Measurements from ENCODE around the gene PER3. TPM values are rescaled to one million over a fixed set of nuclear protein-coding genes. Genes with fewer than 3 reads are reported as not detected.

Gene PER3
- total RNA-seq, 1 experiment from 2014 or later, result 5.8 TPM

GRCh38 chr1:7865978-7866377, 81.9 kb downstream of the PER3 start (continued):
- TF ChIP-seq ZBTB33 (IDR thresholded peaks at IDR 0.05; ENCODE audit: extremely low read depth, insufficient replicate concordance, low read length), result no peak
- no peak for TF ChIP-seq TCF7L2 (IDR thresholded peaks at IDR 0.05; ENCODE audit: borderline replicate concordance, extremely low read depth, insufficient read depth, insufficient read length)
- TF ChIP-seq EGR1 (IDR thresholded peaks at IDR 0.05; ENCODE audit: low read depth), result no peak
- no peak for TF ChIP-seq SIN3A (IDR thresholded peaks at IDR 0.05; ENCODE audit: low read depth)
- no peak for TF ChIP-seq CBX3 (IDR thresholded peaks at IDR 0.05; ENCODE audit: low read depth)

- H3K4me1 ChIP-seq (ENCODE audit: control insufficient read depth in 1 of 2, insufficient read depth in 2 of 2, low read length in 2 of 2), result no peaks in the 10 kb centered on the region
- H3K4me2 ChIP-seq (ENCODE audit: low read length), result no peak overlapping the region
- H3K36me3 ChIP-seq (ENCODE audit: control insufficient read depth in 1 of 2, insufficient read depth in 2 of 2, low read length in 2 of 2), result no peaks in the 10 kb centered on the region
- ChIA-PET CTCF (no interaction called here), POLR2A (no interaction called here), RAD21 (ENCODE audit: low non-redundant PET in 1 of 2, low total read pairs in 2 of 2, uncharacterized antibody in 2 of 2, unreplicated experiment in 2 of 2) (no interaction called here)
- no peaks in the 10 kb centered on the region for H4K20me1 ChIP-seq (ENCODE audit: insufficient read depth)
- ATAC-seq (no peak), DNase-seq (ENCODE audit: low read depth, low spot score) (no peak)
- no peaks in the 10 kb centered on the region for H3K27me3 ChIP-seq (ENCODE audit: insufficient read depth, low read length)
- TF ChIP-seq ZBTB33 (IDR thresholded peaks at IDR 0.05; ENCODE audit: extremely low read depth, insufficient replicate concordance, low read length) (no peak), CTCF (IDR thresholded peaks at IDR 0.05 in 2 of 3, conservative IDR thresholded peaks at IDR 0.05 in 1 of 3; ENCODE audit: borderline replicate concordance in 1 of 3, insufficient read depth in 1 of 3, low read depth in 2 of 3, low read length in 2 of 3) (no peak), YY1 (IDR thresholded peaks at IDR 0.05; ENCODE audit: extremely low read depth, insufficient replicate concordance, low read depth, low read length) (no peak), POLR2AphosphoS5 (IDR thresholded peaks at IDR 0.05; ENCODE audit: low read depth, low read length) (no peak), CBX3 (IDR thresholded peaks at IDR 0.05; ENCODE audit: low read depth) (no peak), MAX (IDR thresholded peaks at IDR 0.05) (no peak)
- no peaks in the 10 kb centered on the region for H3K9me3 ChIP-seq (ENCODE audit: control insufficient read depth in 1 of 2, insufficient read depth in 1 of 2, low read depth in 1 of 2, low read length in 2 of 2)
- H3K79me2 ChIP-seq (ENCODE audit: insufficient read depth, low read length), result no peaks in the 10 kb centered on the region
- H3K9ac ChIP-seq (ENCODE audit: low read length), result no peak overlapping the region
- no TSS peak for BruUV-seq (replicated peaks)
- intact Hi-C loops (cut with micrococcal nuclease), result no loop called here
- H3K4me3 ChIP-seq (replicated peaks in 1 of 2; ENCODE audit: low read depth in 1 of 2, low read length in 2 of 2), result no peak overlapping the region
- no peak overlapping the region for H3K27ac ChIP-seq (ENCODE audit: low read depth, low read length)
- no peak overlapping the region for H2AFZ ChIP-seq (ENCODE audit: low read depth, low read length, poor library complexity, severe bottlenecking)
- no peaks in the 10 kb centered on the region for H3K9me2 ChIP-seq (ENCODE audit: insufficient read depth)
Measured at GRCh38 chr1:7868070-7868780, 84.1 kb downstream of the PER3 start.

All from HCT116 (cell line).